DMS 273 (cell line): ENCODE data around the gene PRKAR1B.
"Not testable (repeated sequence)": the region's sequence is repeated elsewhere in the genome, so short reads cannot be mapped to it uniquely, and the experiment has no call there.

Experiments
- DNase-seq: peaks from one replicate; lab custom pipeline; 2025; ENCODE audit not compliant: unreplicated experiment; lab: John Stamatoyannopoulos, UW

The PRKAR1B gene

DNA sequence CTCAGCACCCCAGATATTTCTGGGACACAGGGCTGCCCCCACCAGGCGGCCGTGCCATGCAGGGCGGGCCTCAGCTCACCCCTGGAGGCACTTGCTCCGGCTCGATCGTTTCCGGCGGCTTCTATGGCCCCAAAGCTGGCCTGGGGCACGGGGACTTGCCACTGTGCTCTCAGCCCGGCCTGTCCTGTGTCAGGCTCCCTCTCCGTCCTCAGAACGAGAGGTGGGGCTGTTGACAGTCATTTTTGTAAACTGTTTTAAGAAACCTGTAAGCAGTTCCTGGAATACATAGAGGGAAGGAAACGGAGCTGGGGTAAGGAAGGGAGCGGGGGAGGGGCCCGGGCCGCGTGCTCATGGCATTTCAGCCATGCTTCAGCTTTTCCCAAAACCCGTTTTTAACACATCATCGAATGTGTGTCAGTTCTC is 30.7 kb upstream of the PRKAR1B start:
- no peak for DNase-seq

DNA sequence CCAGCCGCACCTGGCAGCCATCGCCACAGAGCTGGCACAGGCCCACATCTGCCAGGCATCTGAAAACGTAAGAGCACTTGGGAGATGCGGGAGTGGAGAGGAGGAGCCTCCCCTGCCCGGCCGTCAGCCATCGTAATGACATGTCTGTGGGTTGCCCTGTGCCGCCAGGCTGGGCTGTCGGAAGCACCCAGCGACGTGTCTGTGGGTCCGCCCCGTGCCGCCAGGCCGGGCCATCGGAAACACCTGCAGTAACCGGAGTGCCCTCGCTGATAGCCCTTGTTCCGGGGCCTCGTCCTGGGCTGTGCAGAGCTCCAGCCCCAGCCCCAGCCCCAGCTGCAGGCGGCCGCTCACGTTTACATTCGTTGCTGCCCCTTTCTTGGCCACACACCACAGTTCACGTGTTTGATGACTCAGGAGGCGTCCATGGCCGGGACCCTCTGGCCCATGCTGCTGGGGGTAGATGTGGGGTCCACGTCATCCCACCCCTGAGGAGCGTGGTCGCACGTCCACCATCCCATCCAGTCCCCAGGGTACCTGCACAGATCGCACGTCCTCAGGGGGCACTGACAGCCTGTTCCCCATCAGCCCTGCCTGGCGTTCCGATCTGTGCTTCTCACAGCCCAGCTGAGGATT is 30.0 kb upstream of the PRKAR1B start:
- DNase-seq: no peak

- no peak for DNase-seq
These were observed 29.3 kb upstream of the PRKAR1B start for GRCh38 chr7:756231-756927.

DNA sequence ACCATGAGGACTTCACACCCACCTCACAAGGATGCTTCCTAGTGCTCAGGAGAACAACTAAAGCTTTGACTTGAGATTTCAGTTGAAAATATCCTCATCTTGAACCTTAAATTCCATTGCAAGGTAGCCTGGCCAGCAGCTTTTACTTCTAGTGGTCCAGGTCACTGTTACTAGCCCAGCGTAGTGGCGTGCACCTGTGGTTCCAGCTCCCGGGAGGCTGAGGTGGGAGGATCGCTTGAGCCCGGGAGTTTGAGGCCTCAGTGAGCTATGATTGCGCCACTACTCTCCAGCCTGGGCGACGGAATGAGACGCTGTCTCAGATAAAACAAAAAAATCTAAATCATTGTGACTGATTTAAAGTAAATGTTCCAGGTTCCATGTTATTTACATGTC is 28.3 kb upstream of the PRKAR1B start:
- no peak for DNase-seq

DNA sequence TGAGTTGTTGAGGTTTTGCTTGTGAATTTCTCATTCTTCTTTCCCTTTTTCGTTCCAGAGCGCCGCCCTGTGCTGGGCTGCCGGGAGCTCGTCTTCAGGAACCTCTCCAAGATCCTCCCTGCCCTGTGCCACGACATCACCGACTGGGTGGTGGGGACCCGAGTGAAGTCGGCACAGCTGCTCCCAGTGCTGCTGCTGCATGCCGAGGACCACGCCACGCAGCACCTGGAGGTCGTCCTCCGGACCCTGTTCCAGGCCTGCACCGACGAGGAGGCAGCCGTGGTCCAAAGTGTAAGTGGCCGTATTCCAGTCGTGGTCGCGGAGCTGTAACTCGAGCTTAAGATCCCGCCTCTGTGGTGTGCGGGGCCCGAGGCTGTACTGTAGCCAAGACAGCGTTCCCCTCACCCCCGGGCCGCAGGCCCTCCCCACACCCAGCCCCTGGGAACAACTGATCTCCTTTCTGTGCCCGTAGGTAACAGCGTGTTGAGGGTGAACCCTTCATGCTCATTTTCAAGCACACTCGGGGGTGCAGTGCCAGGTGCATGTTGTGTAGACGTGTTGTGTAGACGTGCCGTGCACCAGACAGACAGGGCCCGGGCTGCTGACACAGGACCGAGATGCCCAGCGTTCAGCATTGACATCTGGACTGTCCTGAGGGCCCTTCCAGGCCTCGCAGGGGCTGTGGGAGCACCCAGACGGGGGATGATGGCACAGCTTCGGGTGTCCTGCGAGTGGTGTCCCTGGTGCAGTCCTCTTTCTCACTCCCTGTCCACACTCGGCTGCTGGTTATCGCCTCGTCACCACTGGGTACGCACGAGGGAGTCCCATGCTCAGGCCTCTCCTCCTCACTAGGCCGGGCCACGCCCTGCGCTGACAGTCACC is 27.7 kb upstream of the PRKAR1B start:
- no peak for DNase-seq

- DNase-seq: no peak
These were observed 26.1 kb upstream of the PRKAR1B start for GRCh38 chr7:753190-753589.

- not testable (repeated sequence) for DNase-seq
These were observed 25.2 kb upstream of the PRKAR1B start for GRCh38 chr7:752256-752655.

GRCh38 chr7:751826-752225 is 24.7 kb upstream of the PRKAR1B start:
- no peak for DNase-seq

- peak; percentile 85 for DNase-seq
These were observed 23.2 kb upstream of the PRKAR1B start for GRCh38 chr7:750111-750905.

- peak; percentile 74 for DNase-seq
These were observed 22.1 kb upstream of the PRKAR1B start for GRCh38 chr7:749140-749551.

GRCh38 chr7:748446-748845 is 21.4 kb upstream of the PRKAR1B start:
- DNase-seq: no peak

DNA sequence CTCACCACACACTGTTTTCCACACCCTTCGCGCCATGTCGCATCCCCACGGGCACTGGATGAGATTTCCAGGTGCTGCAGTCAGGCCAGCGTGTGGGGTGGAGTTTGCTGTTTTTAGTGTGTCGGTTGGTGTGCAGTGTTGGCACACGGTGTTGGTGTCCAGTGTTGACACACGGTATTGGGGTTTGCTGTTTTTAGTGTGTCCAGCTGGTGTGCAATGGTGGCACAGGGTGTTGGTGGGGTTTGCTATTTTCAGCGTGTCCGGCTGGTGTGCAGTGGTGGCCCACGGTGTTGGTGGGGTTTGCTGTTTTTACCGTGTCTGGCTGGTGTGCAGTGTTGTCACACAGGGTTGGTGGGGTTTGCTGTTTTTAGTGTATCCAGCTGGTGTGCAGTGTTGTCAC is 20.1 kb upstream of the PRKAR1B start:
- DNase-seq: no peak

DNA sequence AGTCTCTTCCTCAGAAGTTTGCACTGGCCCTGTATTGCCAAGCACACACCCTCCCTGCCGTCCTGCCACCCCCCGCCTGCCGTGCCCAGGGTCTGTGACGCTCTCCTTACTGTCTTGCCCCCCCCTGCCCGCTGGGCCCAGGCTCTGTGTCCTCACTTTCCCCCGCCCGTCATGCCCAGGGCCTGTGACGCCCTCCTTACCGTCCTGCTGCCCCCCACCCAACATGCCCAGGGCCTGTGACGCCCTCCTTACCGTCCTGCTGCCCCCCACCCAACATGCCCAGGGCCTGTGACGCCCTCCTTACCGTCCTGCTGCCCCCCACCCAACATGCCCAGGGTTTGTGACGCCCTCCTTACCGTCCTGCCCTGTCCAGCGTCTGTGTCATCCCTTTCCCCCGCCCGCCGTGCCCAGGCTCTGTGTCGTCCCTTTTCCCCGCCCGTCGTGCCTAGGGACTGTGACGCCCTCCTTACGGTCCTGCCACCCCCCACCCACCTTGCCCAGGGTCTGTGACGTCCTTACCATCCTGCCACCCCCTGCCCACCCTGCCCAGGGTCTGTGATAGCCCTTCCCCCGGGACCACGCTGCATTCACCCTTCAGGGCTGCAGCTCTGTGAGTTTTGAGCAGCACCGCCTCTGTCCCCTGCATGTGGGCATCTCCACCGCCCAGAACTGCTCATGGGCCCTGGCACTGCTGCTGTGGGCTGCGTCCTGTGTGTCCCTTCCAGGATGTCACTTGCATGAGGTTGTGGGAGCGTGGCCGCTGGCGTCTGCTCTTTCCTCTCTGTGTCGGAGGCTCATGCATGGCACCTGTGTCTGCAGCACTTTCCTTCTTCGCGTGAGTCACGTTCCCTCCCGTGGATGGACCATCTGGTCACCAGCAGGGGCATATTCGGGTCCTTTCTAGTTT is 19.3 kb upstream of the PRKAR1B start:
- DNase-seq: no peak

GRCh38 chr7:745431-746154 is 18.5 kb upstream of the PRKAR1B start:
- no peak for DNase-seq

- no peak for DNase-seq
These were observed 17.9 kb upstream of the PRKAR1B start for GRCh38 chr7:744854-745430.

DNA sequence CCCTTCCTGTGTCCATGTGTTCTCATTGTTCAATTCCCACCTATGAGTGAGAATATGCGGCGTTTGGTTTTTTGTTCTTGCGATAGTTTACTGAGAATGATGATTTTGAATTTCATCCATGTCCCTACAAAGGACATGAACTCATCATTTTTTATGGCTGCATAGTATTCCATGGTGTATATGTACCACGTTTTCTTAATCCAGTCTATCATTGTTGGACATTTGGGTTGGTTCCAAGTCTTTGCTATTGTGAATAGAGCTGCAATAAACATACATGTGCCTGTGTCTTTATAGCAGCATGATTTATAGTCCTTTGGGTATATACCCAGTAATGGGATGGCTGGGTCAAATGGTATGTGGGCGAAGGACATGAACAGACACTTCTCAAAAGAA is 17.0 kb upstream of the PRKAR1B start:
- DNase-seq: not testable (repeated sequence)

DNA sequence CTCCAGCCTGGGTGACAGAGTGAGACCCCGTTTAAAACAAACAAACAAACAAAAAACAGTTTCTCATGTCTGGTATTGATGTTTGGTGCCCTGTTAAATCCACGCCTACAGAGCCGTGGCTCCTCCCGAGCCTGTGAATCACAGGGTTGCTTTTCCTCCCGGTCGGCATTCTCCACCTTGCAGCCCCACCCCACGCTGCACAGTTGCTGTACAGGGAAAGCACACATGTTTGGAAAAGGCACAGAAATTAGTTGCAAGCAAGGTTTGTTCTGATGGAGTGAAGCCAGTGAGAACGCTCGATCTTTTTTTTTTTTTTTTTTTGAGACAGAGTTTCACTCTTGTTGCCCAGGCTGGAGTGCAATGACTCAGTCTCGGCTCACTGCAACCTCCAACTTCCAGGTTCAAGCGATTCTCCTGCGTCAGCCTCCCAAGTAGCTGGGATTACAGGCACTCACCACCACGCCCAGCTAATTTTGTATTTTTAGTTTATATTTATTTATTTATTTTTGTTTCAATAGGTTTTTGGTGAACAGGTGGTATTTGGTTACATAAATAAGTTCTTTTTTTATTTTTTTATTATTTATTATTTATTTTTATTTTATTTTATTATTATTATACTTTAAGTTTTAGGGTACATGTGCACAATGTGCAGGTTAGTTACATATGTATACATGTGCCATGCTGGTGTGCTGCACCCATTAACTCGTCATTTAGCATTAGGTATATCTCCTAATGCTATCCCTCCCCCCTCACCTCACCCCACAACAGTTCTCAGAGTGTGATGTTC is 16.5 kb upstream of the PRKAR1B start:
- not testable (repeated sequence) for DNase-seq

GRCh38 chr7:742791-743190 is 15.7 kb upstream of the PRKAR1B start:
- DNase-seq: no peak
